Activated naive CD4-positive, alpha-beta T cell treated with anti-CD3 and anti-CD28 coated beads for 36 hours (primary cell): ENCODE measurements around the gene SAMD8. TPM values are rescaled to one million over a fixed set of nuclear protein-coding genes. Genes with fewer than 3 reads are reported as not detected.

ENCODE experiments used
- CTCF ChIA-PET: fragments of 350-600 bp; sonication (Branson Sonifier 250); formaldehyde crosslinking; loops from one replicate; lab custom pipeline; 2021; ENCODE audit warnings: antibody characterized with exemption; lab: Charles Lee
- DNase-seq: peaks from one replicate; pipeline ENCODE4 v3.0.0-alpha.2; 2020
- H3K27ac Mint-ChIP-seq: one replicate; pipeline ENCODE4 v1.8.0; 2021; ENCODE audit warnings: mild to moderate bottlenecking, mixed read lengths
- H3K27me3 Mint-ChIP-seq: one replicate; pipeline ENCODE4 v1.8.0; 2021; ENCODE audit warnings: low read depth, mixed read lengths
- H3K36me3 Mint-ChIP-seq: one replicate; pipeline ENCODE4 v1.8.0; 2021; ENCODE audit warnings: low read depth, mixed read lengths
- H3K4me1 Mint-ChIP-seq: one replicate; pipeline ENCODE4 v1.8.0; 2021; ENCODE audit warnings: low read depth, mixed read lengths
- H3K4me3 Mint-ChIP-seq: one replicate; pipeline ENCODE4 v1.8.0; 2021; ENCODE audit warnings: mild to moderate bottlenecking, moderate library complexity, mixed read lengths
- H3K9me3 Mint-ChIP-seq: one replicate; pipeline ENCODE4 v1.8.0; 2021; ENCODE audit warnings: mixed read lengths
- intact Hi-C: fragments of 100-400 bp; cut with micrococcal nuclease; formaldehyde crosslinking; loops from one replicate; pipeline ENCODE4 v1.15.1; 2023
- total RNA-seq, 2 experiments: library from RNA; stranded (reverse); gene quantifications; one replicate each; pipeline ENCODE4 v1.2.3, GENCODE V29; 2021

The SAMD8 gene
- total RNA-seq, 2 experiments from 2014 or later: 15.3 to 16.9 TPM

GRCh38 chr10:75223507-75223906 lies 112.1 kb downstream of the SAMD8 start:
- no peak for DNase-seq
- Mint-ChIP-seq H3K36me3 (peaks cover 43% of the 10 kb centered on the region), H3K27me3 (no peaks in the 10 kb centered on the region), H3K4me3 (no peak overlapping the region), H3K9me3 (no peaks in the 10 kb centered on the region), H3K4me1 (peaks cover 58% of the 10 kb centered on the region), H3K27ac (peak overlapping the region; percentile 36)
- CTCF ChIA-PET: interaction anchor here (0.8 to 1.6 kb wide), 3 partner anchors 11 to 112 kb away, joined by 3 to 5 read pairs (median 5); partner anchors contain the start of genes COMTD1 and SAMD8
- intact Hi-C loops: no loop called here

GRCh38 chr10:75226095-75226494 lies 114.6 kb downstream of the SAMD8 start:
- CTCF ChIA-PET: interaction anchor here (0.9 to 2.4 kb wide), 4 partner anchors 9 to 38 kb away, joined by 3 to 10 read pairs (median 6); partner anchors contain the start of genes COMTD1 and VDAC2
- H3K27ac Mint-ChIP-seq: peak overlapping the region; percentile 61
- peaks cover 62% of the 10 kb centered on the region for H3K4me1 Mint-ChIP-seq
- H3K36me3 Mint-ChIP-seq: peaks cover 40% of the 10 kb centered on the region
- no peak overlapping the region for H3K4me3 Mint-ChIP-seq
- intact Hi-C loops: no loop called here
- H3K9me3 Mint-ChIP-seq: no peaks in the 10 kb centered on the region
- no peaks in the 10 kb centered on the region for H3K27me3 Mint-ChIP-seq
- no peak for DNase-seq

DNA sequence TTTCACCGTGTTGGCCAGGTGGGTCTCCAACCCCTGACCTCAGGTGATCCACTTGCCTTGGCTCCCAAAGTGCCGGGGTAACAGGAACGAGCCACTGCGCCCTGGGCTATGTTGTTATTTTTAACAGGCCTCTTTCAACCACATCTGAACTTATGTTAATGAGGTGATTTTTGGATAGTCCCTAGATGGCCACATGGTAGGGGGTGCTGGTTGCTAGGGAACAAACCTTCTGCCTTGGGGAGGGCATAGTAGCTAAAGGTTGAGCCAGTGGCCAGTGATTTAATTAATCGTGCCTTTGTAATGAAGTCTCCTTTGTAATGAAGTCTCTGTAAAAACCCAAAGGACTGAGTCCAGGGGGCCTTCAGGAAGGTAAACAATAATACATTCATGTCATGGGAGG lies 115.2 kb downstream of the SAMD8 start:
- peaks cover 45% of the 10 kb centered on the region for H3K36me3 Mint-ChIP-seq
- intact Hi-C loops: no loop called here
- CTCF ChIA-PET: interaction anchor here (0.9 to 2.4 kb wide), 5 partner anchors 8 to 983 kb away, joined by 3 to 10 read pairs (median 5); partner anchors contain the start of genes COMTD1 and VDAC2
- peaks cover 61% of the 10 kb centered on the region for H3K4me1 Mint-ChIP-seq
- peak overlapping the region; percentile 65 for H3K27ac Mint-ChIP-seq
- H3K4me3 Mint-ChIP-seq: no peak overlapping the region
- DNase-seq: no peak
- H3K9me3 Mint-ChIP-seq: no peaks in the 10 kb centered on the region
- no peaks in the 10 kb centered on the region for H3K27me3 Mint-ChIP-seq

DNA sequence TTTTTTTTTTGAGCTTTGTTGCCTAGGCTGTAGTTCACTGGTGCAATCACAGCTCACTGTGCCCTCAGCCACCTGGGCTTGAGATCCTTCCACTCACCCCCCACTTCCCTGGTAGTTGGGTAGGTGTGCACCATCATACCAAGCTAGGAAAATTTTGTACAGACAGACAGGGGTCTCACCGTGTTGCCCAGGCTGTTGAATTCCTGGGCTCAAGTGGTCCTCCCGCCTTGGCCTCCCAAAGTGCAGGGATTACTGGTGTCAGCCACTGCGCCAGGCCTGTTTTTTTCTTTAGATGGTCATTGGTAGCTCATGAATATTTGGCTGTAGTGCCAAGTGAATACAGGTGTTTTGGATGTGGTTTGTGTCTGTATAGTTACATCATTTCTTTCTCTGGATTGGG lies 116.8 kb downstream of the SAMD8 start:
- DNase-seq: no peak
- peak overlapping the region; percentile 89 for H3K27ac Mint-ChIP-seq
- H3K9me3 Mint-ChIP-seq: no peaks in the 10 kb centered on the region
- peaks cover 54% of the 10 kb centered on the region for H3K4me1 Mint-ChIP-seq
- intact Hi-C loops: no loop called here
- CTCF ChIA-PET: interaction anchor here (0.7 to 1.3 kb wide), 4 partner anchors 9 to 40 kb away, joined by 3 to 4 read pairs (median 3); no protein-coding TSS in a partner anchor
- peaks cover 47% of the 10 kb centered on the region for H3K36me3 Mint-ChIP-seq
- no peak overlapping the region for H3K4me3 Mint-ChIP-seq
- no peaks in the 10 kb centered on the region for H3K27me3 Mint-ChIP-seq

- H3K4me1 Mint-ChIP-seq: peaks cover 54% of the 10 kb centered on the region
- peaks cover 45% of the 10 kb centered on the region for H3K36me3 Mint-ChIP-seq
- intact Hi-C loops: no loop called here
Observed at GRCh38 chr10:75228834-75229233, 117.4 kb downstream of the SAMD8 start.

GRCh38 chr10:75229971-75230370 lies 118.5 kb downstream of the SAMD8 start:
- Mint-ChIP-seq H3K27me3 (no peaks in the 10 kb centered on the region), H3K36me3 (peaks cover 38% of the 10 kb centered on the region), H3K4me3 (no peak overlapping the region), H3K4me1 (peaks cover 42% of the 10 kb centered on the region), H3K9me3 (no peaks in the 10 kb centered on the region), H3K27ac (peak overlapping the region; percentile 89)
- no peak for DNase-seq
- CTCF ChIA-PET: interaction anchor here (0.6 to 3.0 kb wide), 10 partner anchors 9 to 1003 kb away, joined by 3 to 42 read pairs (median 4); partner anchors contain the start of gene VDAC2
- intact Hi-C loops: loop anchor here (1.0 to 10.0 kb wide), 6 partner anchors 20 to 1355 kb away; partner anchors contain the start of genes CAMK2G, SAMD8 and VDAC2

More at GRCh38 chr10:75228834-75229233, 117.4 kb downstream of the SAMD8 start:
- Mint-ChIP-seq H3K27ac (peak overlapping the region; percentile 89), H3K9me3 (no peaks in the 10 kb centered on the region), H3K4me3 (no peak overlapping the region), H3K27me3 (no peaks in the 10 kb centered on the region)
- no peak for DNase-seq
- CTCF ChIA-PET: interaction anchor here (0.8 to 1.3 kb wide), 3 partner anchors 13 to 41 kb away, joined by 3 read pairs; no protein-coding TSS in a partner anchor

- H3K27me3 Mint-ChIP-seq: no peaks in the 10 kb centered on the region
- H3K4me3 Mint-ChIP-seq: no peak overlapping the region
- peak; percentile 99 for DNase-seq
- H3K36me3 Mint-ChIP-seq: peaks cover 34% of the 10 kb centered on the region
- CTCF ChIA-PET: interaction anchor here (0.5 to 3.0 kb wide), 12 partner anchors 9 to 966 kb away, joined by 3 to 42 read pairs (median 3); partner anchors contain the start of gene VDAC2
- H3K4me1 Mint-ChIP-seq: peaks cover 36% of the 10 kb centered on the region
- H3K9me3 Mint-ChIP-seq: no peaks in the 10 kb centered on the region
- H3K27ac Mint-ChIP-seq: peak overlapping the region; percentile 95
- intact Hi-C loops: loop anchor here (1.0 to 10.0 kb wide), 6 partner anchors 20 to 1356 kb away; partner anchors contain the start of genes CAMK2G, SAMD8 and VDAC2
Observed at GRCh38 chr10:75230600-75231038, 119.2 kb downstream of the SAMD8 start.

Other genes starting within 250 kb of the SAMD8 start
- gene VDAC2, start 99.1 kb downstream of the SAMD8 start, total RNA-seq: 100 to 1,000 TPM; 193 TPM
- gene COMTD1, start 124.3 kb downstream of the SAMD8 start, total RNA-seq: 10 to 100 TPM; 33.2 to 34.8 TPM